GM21723 (cell line): Measurements from ENCODE around the gene PALD1.
A peak's percentile ranks its signal among the peaks of the same experiment; 100 is the strongest.

Source experiments
- ATAC-seq: cut with Tn5 transposase; IDR thresholded peaks from one replicate; pipeline ENCODE4 v1.9.1; 2021; ENCODE audit warnings: mild to moderate bottlenecking, moderate library complexity; ENCODE audit not compliant: unreplicated experiment

PALD1 gene

DNA sequence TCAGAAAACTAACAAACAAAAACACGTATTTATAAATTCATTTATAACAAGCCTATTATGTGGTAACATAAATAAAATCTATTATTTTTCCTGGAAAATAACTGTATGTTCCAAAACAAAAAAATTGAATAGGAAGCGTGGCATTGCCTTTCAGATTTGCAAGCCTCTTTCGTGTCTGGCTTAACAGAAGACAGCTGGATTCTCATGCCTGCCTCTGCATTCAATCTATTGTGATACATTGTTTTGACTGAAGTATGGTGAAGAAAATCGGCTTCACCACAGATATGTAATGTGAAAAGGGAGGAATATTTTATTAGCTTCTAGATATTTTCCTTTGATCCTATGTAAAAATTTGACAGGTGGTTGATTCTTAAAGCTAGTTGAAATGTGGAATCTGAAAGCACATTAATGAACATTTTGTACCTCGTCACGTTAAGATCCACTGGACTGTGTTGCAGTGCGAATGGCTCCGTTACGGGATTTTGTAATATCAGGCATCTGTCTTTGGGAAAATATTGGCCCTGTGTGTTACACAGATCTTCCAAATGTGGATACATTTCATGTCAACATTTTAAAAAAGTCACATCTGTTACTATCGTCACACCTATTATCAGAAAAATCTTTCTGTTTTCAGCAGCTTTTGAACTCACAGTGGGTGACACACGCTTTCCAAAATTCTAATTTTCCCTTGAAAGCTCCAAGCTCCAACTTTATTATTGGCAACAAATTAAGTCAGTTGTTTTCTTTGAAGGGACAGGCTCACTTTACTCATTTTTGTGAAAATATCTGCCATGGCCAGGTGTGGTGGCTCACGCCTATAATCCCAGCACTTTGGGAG is 26.2 kb downstream of the PALD1 start:
- ATAC-seq, result no peak

DNA sequence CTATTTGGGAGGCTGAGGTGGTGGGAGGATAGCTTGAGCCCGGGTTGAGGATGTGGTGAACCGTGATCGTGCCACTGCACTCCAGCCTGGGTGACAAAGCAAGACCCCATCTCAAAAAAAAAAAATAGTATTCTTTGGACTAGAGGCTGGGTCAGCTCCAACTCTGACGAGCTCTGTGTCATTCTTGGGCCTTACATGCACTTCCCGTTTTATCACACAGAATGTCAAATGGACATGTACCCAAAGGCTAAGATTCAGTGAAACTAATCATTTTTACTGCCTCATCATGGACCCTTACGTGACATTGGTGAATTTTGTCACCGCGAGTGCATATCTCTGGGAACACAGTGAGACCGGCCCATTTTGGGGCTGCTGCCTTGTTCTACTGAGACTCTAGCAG is 27.3 kb downstream of the PALD1 start:
- no peak for ATAC-seq

DNA sequence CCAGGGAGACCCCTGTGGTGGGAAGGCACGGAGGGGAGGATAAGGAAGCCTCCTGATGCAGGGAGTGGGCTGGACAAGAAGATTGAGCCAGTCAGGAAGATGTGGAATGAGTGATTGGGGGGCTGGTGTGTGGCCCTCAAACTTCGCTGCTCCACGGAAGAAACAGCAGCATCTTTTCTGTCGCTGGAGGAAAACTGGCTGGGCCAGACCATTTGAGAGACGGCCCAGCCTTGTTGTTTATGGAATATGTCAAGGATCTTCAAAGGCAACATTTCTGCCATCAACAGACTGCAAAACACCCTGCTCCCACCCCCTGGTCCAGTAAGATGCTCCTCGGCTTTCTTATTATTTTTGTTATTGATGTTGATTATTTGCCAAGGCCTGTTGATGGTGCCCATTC is 29.4 kb downstream of the PALD1 start:
- ATAC-seq, result no peak

DNA sequence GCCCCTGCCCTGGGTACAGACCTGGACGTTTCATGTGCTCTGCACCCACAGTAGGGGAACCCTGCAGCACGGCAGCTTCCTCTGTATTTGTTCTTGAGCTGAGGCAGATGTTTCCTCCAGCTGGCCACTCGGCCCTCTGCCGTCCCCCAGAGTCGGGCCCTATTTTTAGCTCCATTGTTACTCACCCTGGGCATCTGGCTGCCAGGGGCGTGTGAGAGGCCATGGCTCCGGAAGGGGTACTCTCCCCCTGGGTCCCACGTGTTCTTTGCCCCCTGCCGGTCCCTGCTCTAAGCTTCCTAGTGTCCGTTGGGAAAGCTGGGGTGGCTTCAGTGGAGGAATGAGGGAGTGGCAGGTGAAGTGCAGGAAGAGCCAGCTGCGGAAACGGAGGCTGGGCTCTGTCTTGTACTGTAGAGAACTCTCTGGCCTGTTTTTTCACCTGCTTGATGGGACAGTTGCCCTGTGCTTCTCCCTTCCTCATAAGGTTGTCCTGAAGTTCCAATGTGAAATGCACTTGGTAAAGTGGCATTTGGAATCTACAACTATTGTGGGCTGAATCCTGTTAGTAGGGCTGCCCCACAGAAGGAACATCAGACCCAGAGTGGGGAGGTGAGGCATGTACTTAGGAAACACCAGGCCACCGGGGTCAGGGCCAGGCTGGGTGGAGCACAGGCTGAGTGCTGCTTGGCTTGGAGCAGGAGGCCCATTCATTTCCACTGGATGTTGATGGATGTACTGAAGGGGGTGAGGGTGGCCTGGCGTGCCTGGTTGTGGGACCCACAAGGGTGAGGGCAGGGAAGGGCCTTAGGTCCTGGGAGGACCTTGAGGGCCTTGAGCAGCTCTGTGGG is 30.6 kb downstream of the PALD1 start:
- ATAC-seq, result no peak

DNA sequence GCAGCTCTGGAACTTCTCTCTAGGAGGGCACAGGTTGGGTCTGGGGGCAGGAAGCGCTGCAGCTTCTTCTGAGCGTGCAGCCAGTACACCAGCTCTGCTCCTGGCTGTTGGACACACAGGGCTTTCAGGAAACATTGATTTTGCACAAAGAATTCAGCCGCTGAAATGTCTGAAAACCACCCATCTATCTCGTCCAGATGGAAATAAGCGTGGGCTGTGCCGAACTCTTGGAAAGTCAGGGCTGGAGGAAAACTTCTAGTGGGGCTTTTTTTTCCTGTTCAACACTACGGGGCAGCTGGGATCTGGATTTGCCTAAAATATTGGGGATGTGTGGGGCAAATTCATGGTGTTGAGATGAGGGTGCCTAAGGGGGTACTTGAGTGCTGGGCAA is 31.2 kb downstream of the PALD1 start:
- no peak for ATAC-seq

DNA sequence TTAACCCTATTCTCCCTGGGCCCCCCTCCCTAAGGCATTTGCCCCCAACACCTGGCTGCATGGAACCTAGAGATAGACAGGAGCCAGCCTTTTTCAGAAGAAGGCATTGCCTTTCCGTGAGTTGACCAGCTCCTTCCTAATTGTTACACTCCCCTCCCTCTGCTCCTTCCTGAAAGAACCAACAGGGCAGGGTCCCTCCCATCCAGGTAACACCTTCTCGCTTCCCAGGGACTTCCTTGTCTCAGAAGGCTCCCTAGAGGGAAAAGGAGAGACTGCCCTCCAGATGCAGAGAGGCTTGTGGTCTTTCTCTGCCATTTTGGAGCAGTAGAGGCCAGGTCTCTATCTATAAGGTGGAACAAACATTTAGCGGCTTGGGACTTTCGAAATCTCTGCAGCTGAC is 31.9 kb downstream of the PALD1 start:
- ATAC-seq, result no peak

DNA sequence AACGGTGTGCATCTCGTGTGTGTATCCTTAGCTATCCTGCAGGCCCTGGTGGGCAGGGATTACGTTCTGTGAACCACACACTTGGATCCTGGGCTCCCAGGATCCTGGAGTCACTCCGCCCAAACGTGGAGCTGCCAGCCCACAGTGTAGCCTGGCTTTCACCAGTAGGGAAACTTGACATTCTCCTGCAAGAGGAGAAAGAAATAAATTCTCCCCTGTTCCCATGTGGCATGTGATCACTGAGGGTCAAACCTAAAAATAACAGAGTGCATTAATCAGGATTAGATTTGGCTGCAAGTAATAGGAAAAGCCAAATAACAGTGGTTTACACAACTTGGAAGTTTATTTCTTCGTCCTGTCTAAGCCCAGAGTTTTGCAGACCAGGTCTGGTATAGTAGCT is 32.3 kb downstream of the PALD1 start:
- no peak for ATAC-seq

DNA sequence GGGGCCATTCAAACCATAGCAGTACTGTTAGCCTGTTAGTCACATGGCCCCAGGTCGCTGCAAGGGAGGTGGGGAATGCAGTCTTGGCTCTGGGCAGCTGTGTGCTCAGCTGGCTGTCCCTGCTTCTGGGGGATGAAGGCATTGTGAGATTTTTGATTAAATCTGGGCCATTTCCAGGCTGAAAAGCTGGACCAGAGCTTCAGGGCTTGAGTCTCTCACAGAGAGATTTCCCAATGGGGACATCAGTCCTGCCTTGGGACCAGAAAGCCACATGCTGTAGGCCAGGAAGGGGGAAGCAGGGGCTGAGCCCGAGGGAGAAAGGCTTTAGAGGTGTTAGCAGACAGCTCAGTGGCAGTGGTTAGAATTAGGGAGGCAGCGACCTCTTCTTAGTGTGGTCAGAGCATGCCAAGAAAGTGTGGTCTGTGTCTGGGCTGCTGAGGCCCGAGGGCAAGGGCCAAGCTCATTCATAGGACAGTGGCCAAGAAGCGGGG is 33.6 kb downstream of the PALD1 start:
- ATAC-seq, result no peak

DNA sequence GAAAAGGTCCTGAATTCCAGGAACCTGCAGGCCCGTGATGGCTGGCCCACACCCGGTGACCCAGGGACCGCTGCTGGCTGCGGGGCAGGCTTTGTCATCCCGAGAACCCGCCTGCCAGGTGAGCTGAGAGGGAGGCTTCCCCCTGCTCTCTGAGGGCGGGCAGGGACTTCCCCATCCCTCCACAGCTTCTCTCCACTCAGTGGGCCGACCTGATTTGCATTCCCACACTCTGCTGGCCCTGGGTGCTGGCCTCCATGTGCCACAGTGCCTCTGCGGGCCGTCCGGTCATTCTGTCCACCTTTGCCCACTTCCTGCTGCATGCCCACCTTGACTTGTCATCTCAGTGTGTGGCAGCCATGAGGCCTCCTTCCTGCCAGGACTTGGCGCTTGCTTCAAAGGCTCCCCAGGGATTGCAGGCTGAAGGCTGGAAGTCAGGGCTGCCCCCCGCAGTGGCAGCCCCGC is 35.3 kb downstream of the PALD1 start:
- peak; percentile 96 for ATAC-seq

DNA sequence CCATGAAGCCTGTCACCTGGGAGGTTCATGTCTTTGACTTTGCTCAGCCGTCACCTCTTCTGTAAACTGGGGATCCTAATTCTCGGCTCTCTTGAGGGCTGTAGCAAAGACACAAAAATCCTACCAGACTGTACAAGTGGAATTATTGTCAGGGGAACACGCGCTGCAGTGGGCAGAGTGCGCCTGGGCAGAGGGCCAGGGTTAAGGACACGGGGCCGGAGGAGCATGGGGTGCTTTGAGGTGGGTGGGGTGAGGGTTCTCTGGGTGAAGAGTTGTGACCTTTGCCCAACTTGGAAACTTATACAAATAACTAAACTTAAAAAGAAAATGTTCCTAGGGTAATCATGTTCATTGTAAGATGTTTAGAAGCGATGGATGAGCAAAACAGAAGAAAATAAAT is 36.0 kb downstream of the PALD1 start:
- ATAC-seq, result no peak

DNA sequence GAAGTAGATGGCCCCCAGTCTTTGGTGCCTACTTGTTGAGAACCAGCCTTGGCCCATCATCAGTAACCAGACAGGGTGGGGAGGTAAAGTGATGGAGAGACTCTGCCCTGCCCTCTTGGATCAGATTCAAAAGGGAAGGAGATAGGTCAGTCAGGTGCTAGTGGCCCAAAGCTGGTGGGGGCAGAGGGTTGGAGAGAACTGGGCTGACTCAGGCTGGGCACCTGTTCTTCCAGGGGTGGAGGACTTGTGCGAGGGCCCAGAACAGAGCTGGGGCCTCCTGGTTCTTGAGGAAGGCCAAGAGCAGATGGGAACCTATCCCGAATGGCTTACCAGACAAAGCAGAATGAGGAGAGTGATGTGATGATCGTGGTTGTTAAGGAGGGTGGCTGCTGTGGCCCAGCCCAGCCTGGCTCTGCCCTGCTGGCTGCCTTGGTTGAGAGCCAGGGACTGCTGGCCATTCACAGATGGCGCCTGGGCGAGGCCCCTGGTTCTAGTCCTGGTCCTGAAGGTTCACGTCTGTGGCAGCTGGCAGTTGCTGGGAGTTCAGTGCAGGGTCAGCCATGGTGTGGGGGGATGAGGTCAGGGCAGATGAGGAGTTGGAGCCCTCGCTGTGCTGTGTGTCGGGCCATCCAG is 36.6 kb downstream of the PALD1 start:
- ATAC-seq, result no peak

DNA sequence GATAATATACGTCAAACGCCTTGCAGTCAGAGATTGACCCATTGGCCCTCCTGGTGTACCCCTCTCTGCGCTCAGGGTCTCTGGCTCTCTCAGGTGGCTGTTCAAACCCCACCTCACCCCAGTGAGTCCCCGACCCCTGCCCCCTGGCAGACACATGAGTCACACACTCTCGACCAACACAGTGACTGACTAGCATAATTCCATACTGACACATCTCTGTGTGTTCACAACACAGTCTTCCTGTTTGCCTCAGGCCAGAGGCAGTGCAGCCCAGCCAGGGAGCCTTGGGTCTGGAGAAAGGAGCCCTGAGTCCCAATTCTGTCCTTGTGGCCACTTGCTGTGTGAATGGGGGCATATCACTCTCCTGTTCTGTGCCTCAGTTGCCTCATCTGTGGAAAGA is 40.1 kb downstream of the PALD1 start:
- no peak for ATAC-seq

DNA sequence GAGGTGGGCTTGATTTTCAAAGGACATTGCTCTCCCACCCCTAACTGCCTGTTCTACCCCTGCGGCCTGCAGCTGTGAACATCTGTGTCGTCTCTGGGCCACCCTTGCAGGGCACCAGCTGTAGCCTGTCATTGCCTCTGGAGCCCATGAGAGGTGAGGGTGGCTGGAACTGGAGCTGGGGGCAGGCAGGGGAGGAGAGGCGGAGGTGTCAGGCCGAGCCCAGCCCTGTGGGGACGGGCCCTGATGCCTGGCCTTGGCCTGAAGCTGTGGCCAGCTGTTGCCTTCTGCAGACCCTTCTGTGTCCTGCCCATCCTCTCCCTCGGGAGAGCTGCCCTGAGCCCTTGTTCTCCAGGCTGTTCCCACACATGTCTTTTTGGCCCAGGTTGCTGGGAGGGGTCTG is 44.5 kb downstream of the PALD1 start:
- ATAC-seq, result no peak

DNA sequence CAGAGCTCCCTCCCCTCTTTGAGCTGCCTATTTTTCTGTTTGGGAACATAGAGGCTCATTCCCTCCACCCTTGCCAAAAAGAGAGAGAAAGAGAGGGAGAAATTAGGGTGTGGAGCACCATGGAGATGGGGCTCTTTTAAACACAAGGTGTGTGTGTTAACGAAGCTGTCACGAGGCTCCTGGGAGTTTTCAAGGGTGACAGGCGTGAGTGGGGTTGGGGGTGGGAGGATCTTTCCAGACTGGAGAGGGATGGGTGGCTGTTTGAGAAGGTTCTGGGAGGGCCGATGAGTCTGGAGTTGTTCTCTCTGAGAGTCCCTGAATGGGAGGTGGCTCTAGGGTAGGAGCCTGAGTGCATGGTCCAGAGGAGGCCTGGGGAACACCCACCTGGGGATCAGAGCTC is 45.0 kb downstream of the PALD1 start:
- ATAC-seq, result no peak

DNA sequence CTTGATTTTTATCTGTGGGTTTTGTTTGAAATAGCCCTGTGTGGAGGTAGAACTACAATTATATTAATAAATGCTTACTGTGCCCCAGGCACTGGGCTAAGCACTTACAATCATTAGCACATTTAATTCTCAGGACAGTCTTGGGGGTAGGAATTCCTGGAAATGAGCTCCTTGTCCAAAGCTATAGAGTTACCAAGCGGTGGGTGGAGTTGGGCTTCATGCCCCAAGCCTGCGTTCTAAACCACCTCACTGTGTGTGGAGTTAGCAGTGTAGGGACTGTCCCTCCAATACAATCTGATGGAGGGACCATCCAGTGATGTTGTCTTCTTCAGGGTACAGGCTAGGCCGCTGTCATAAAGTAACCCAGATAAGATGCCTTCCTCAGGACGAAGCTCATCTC is 49.7 kb downstream of the PALD1 start:
- no peak for ATAC-seq

DNA sequence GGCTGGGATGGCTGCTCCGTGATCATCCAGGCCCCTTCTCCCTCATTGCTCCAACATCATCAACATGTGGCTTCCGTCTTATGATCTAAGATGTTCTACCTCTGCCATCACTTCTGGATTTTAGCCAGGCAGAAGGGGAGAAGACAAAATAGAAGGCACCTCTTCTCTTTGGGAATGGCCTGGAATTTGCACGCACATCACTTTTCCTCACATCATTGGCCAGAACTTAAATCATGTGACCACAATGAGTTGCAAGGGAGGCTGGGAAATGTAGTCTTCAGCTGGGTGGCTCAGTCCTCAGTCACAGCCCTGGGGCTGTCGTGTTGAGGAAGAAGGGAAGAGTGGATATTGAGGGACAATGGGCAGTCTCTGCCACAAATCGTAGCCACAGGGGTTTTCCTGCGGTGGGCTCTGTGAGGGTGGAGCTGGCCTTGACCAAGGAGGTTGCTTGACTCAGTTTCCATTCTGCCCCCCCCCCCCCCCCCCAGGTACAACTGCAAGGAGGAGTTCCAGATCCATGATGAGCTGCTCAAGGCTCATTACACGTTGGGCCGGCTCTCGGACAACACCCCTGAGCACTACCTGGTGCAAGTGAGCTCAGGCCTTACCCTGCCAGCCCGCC is 50.3 kb downstream of the PALD1 start:
- ATAC-seq, result no peak

DNA sequence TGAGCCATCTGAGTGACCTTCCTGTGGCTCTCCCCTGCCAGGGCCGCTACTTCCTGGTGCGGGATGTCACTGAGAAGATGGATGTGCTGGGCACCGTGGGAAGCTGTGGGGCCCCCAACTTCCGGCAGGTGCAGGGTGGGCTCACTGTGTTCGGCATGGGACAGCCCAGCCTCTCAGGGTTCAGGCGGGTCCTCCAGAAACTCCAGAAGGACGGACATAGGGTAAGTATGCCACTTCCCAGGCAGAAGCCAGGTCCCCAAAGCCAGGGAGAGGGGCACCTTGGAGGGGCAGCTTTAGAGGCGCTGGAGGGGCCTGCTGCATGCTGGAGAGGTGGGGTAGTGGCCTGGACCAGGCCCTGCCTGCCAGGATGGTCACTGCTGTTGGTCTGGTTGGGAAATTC is 51.3 kb downstream of the PALD1 start:
- no peak for ATAC-seq

DNA sequence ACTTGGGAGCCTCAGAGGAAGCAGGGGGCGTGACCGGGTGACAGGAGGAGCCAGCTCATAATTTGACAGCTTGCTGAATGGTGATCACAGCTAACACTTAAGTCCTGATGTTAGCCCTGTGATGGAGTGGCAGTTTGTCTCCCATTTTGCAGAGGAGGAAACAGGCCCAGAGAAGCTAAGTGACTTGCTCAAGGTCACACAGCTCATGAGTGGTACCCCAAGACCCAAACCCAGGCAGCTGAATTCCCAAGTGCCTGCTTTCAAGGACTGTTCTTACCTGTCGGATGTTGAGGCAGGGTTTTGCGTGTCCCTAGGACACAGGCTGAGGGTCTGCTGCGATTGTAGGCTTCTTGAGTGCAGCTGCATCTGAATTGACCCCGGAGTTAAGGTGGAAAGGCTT is 51.7 kb downstream of the PALD1 start:
- no peak for ATAC-seq

DNA sequence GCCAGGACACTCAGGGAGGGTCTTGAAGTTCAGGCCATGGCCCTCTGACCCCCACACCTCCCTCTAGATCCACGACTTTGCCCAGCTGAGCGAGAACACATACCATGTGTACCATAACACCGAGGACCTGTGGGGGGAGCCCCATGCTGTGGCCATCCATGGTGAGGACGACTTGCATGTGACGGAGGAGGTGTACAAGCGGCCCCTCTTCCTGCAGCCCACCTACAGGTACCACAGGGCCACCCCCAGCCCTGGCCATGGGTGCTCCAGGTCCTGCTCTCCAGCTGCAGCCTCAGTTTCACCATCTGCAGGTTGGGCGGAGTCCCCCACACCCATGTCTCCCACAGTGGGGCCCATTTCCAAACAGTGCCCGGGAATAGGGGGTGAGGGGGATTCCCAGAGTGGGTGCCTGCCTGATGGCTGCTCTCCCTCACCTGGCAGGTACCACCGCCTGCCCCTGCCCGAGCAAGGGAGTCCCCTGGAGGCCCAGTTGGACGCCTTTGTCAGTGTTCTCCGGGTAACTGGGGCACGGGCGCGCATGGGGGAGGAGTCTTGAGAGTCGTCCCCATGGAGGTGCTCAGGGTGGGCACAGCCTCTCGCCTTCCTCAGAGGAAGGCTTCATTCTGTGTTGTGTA is 54.1 kb downstream of the PALD1 start:
- no peak for ATAC-seq

DNA sequence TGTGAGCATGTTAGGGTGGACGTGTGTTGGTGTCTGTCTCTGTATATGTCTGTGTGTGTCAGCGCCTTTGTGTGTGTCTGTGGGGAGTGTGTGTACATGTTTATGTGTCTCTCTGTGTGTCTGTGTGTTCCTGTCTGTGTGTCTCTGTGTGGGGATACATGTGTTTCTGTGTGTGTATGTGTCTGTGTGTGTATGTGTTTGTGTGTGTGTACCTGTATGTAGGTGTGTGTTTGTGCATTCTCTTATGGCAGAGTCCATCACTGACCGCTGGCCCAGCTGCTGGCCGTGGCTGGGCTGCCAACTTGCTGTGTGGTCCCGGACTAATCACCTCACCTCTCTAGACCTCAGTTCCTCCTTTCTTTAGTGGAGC is 54.6 kb downstream of the PALD1 start:
- no peak for ATAC-seq

DNA sequence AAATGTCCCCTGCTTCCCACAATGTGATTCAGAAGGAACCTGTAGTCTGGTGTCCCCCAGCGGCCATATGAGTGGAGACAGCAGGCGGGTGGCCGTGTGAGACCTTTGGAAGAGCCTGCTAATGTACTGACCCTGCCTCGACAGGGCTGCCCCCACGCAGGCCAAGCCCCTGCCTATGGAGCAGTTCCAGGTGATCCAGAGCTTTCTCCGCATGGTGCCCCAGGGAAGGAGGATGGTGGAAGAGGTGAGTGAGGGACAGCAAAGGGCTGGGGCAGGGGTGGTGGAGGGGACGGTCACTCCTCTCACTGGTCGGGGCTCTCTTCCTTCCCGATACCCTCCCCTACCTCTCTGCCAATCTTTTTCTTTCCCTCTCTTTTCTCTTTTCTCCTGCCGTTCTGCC is 55.7 kb downstream of the PALD1 start:
- no peak for ATAC-seq
